BE2C (cell line): ENCODE measurements around the gene IL4R.
"Not testable (repeated sequence)": the region's sequence is repeated elsewhere in the genome, so short reads cannot be mapped to it uniquely, and the experiment has no call there.

Experiments used
- DNase-seq: peaks from one replicate; pipeline ENCODE4 v3.0.0-alpha.2; 2020
- H3K27me3 ChIP-seq: fragments of 250-450 bp; sonication (Bioruptor Pico); 2 replicates; pipeline ENCODE4 v1.5.1; 2020; ENCODE audit warnings: mild to moderate bottlenecking
- H3K36me3 ChIP-seq: fragments of 250-450 bp; sonication (Bioruptor Pico); 2 replicates; pipeline ENCODE4 v1.5.1; 2020; ENCODE audit warnings: mild to moderate bottlenecking
- H3K4me1 ChIP-seq: fragments of 250-450 bp; sonication (Bioruptor Pico); 2 replicates; pipeline ENCODE4 v1.5.1; 2020
- H3K4me3 ChIP-seq: 2 replicates; pipeline ENCODE4 v1.5.1; 2011; ENCODE audit warnings: low read depth, low read length
- H3K9me3 ChIP-seq: fragments of 250-450 bp; sonication (Bioruptor Pico); 2 replicates; pipeline ENCODE4 v1.5.1; 2020
- CTCF ChIP-seq: IDR thresholded peaks from 2 replicates; pipeline ENCODE4 v1.5.1; 2012; ENCODE audit warnings: mild to moderate bottlenecking, low read depth, low read length

The IL4R gene

GRCh38 chr16:27287051-27287811, 26.5 kb upstream of the IL4R start:
- DNase-seq: no peak
- Histone ChIP-seq H3K4me3 (no peak overlapping the region), H3K4me1 (no peaks in the 10 kb centered on the region), H3K36me3 (no peaks in the 10 kb centered on the region), H3K27me3 (no peaks in the 10 kb centered on the region), H3K9me3 (no peaks in the 10 kb centered on the region)
- TF ChIP-seq CTCF: no peak

DNA sequence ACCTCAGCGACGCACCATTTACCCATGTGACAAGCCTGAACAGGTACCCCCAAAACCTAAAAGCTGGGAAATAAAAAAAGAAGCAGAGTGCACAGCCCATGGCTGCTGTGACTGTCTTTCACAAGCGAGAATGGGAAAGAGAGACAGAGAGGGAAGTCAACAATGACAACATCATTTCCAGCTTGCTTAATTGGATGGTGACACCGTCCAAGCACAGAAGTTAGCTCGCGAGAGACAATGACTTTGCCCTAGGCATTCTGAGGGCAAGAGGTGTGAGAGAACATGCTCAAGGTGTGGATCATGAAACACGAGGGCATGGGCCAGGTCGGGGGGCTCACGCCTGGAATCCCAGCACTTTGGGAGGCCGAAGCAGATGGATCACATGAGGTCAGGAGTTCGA, 25.9 kb upstream of the IL4R start:
- Histone ChIP-seq H3K4me3 (no peak overlapping the region), H3K27me3 (no peaks in the 10 kb centered on the region), H3K4me1 (no peaks in the 10 kb centered on the region), H3K36me3 (no peaks in the 10 kb centered on the region), H3K9me3 (no peaks in the 10 kb centered on the region)
- TF ChIP-seq CTCF: no peak
- no peak for DNase-seq

DNA sequence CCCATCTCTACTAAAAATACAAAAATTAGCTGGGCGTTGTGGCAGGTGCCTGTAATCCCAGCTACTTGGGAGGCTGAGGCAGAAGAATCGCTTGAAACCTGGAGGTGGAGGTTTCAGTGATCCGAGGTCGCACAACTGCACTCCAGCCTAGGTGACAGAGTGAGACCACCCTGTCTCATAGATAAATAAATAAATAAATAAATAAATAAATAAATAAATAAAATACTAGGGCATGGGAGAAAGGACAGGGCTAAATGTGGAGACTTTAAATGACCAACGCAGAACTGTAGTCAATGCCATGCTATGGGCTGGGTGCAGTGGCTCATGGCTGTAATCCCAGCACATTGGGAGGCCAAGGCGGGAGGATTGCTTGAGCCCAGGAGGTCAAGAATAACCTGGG, 25.5 kb upstream of the IL4R start:
- not testable (repeated sequence) for H3K9me3 ChIP-seq, H3K36me3 ChIP-seq, DNase-seq, H3K4me1 ChIP-seq, H3K4me3 ChIP-seq, H3K27me3 ChIP-seq

DNA sequence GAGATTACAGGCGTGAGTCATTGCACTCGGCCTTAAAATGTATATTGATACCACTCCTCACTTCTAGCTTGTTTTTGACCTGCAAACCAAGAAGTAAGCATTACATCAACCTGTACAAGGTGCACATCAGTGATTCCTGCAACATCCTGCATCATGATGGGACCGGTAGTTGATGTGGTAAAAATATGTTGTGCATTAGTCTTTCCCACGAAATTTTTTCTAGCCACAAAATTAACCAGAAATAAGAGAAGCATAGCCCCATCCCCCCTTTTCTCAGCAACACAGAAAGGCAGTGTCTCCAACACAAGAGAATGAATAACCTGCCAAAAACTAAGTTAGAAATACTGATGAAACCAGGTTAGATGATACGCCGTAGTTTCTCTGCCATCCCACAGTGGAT, 24.1 kb upstream of the IL4R start:
- H3K4me1 ChIP-seq: no peaks in the 10 kb centered on the region
- H3K9me3 ChIP-seq: no peaks in the 10 kb centered on the region
- no peak overlapping the region for H3K4me3 ChIP-seq
- no peaks in the 10 kb centered on the region for H3K36me3 ChIP-seq
- H3K27me3 ChIP-seq: no peaks in the 10 kb centered on the region
- no peak for DNase-seq
- TF ChIP-seq CTCF: no peak

- H3K36me3 ChIP-seq: no peaks in the 10 kb centered on the region
- no peaks in the 10 kb centered on the region for H3K9me3 ChIP-seq
- H3K4me1 ChIP-seq: no peaks in the 10 kb centered on the region
Observed at GRCh38 chr16:27290562-27290961, 23.2 kb upstream of the IL4R start.

GRCh38 chr16:27291106-27291505, 22.7 kb upstream of the IL4R start:
- DNase-seq: no peak
- no peak for TF ChIP-seq CTCF
- no peaks in the 10 kb centered on the region for H3K27me3 ChIP-seq
- no peaks in the 10 kb centered on the region for H3K4me1 ChIP-seq
- no peaks in the 10 kb centered on the region for H3K36me3 ChIP-seq
- no peak overlapping the region for H3K4me3 ChIP-seq
- no peaks in the 10 kb centered on the region for H3K9me3 ChIP-seq

More at GRCh38 chr16:27290562-27290961, 23.2 kb upstream of the IL4R start:
- no peak for TF ChIP-seq CTCF
- no peaks in the 10 kb centered on the region for H3K27me3 ChIP-seq
- DNase-seq: no peak
- no peak overlapping the region for H3K4me3 ChIP-seq

DNA sequence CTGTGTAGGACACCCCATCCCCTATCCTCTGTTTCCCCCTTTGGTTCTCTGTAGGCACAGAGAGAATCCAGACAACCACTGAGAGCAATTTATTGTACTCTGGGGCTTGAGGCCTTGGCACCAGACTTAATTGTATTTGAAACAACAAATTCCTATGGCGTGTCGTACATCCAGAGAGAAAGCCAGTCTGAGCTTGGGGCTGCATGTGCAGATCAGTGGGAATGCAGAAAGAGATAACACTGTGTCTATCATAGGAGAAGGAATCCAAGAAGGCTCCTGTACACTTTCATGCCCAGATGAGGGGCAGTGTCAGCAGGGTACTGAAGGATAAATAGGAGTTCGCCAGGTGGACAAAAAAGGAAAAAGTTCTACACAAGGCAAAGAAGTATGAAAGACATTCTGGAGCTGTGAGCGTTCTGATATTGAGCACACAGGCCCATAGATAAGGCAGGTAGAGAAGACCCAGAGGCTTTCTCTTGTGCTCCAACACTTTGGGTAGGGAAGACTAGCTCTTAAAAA, 22.0 kb upstream of the IL4R start:
- DNase-seq: no peak
- H3K4me1 ChIP-seq: no peaks in the 10 kb centered on the region
- no peaks in the 10 kb centered on the region for H3K9me3 ChIP-seq
- no peaks in the 10 kb centered on the region for H3K36me3 ChIP-seq
- no peaks in the 10 kb centered on the region for H3K27me3 ChIP-seq
- no peak for TF ChIP-seq CTCF
- no peak overlapping the region for H3K4me3 ChIP-seq
